ENCODE data around the gene GORAB.
A peak's percentile ranks its signal among the peaks of the same experiment; 100 is the strongest.

The GORAB gene

DNA sequence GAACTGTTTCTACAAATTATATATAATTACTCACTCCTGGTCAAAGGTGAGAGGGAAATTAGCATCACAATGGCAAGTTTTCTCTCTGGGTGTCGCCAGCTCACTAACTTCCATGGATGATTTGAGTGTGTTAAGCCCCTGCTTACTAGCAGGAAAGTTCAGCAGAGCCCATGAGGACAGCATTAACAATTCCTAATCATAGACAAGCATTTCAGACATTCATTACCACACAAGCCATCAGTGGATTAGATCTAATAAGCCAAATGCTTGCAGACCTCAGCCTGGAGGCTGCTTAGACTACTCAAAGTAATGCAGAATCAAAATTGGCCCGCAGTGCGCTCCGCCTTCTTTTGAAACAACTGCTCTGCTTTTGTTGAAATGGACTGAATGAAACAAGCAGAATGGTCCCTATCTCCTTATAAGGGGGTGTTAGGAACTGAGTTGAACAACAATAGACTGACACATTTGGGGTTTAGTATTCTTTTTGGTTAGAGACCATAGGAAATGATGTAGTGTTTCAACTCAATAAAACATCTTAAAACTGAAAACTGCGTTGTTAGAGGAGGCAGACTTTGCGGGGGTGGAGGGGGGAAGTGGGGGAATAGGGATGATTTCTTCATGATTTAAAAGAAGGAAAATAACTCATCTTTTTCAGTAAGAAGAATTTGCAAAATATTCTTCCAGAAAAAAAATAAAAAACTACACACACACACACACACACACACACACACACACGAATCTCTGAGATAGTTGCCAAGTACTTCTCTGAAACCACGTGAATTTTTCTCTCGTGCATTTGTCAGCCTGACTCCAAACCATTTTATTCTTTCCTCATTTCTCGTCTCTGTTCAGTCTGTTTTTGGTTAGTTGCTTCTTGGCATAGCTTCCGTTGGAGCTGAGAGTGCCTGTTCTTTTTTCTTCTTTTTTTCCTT lies 54.6 kb downstream of the GORAB start:
- TF ChIP-seq, protein P1, sequence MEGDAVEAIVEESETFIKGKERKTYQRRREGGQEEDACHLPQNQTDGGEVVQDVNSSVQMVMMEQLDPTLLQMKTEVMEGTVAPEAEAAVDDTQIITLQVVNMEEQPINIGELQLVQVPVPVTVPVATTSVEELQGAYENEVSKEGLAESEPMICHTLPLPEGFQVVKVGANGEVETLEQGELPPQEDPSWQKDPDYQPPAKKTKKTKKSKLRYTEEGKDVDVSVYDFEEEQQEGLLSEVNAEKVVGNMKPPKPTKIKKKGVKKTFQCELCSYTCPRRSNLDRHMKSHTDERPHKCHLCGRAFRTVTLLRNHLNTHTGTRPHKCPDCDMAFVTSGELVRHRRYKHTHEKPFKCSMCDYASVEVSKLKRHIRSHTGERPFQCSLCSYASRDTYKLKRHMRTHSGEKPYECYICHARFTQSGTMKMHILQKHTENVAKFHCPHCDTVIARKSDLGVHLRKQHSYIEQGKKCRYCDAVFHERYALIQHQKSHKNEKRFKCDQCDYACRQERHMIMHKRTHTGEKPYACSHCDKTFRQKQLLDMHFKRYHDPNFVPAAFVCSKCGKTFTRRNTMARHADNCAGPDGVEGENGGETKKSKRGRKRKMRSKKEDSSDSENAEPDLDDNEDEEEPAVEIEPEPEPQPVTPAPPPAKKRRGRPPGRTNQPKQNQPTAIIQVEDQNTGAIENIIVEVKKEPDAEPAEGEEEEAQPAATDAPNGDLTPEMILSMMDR (IDR thresholded peaks at IDR 0.05; ENCODE audit: insufficient read depth, missing control alignments), result peak; percentile 24
- DNase-seq (ENCODE audit: insufficient read length, low spot score) (peak; percentile 21), FAIRE-seq (peak; percentile 99)

DNA sequence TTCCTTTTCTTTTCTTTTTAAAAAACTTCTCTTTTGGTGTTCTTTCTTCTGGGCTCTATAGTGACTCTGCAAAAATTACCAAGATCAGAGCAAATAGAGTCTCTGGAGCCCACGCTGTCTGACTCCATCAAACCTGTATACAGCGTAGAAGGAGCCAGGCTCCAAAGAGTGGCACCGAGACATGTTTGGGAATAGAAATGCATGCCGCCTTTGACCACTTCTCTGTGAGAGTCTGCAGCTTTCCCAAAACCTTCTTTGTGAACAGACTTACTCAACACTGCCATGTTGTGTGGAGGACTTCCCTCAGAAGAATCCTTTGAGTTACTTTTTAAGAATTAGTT lies 55.3 kb downstream of the GORAB start:
- TF ChIP-seq, protein P1 (IDR thresholded peaks at IDR 0.05; ENCODE audit: insufficient read depth, missing control alignments), result no peak
- no peak for DNase-seq (ENCODE audit: insufficient read length, low spot score)
- FAIRE-seq, result no peak

DNA sequence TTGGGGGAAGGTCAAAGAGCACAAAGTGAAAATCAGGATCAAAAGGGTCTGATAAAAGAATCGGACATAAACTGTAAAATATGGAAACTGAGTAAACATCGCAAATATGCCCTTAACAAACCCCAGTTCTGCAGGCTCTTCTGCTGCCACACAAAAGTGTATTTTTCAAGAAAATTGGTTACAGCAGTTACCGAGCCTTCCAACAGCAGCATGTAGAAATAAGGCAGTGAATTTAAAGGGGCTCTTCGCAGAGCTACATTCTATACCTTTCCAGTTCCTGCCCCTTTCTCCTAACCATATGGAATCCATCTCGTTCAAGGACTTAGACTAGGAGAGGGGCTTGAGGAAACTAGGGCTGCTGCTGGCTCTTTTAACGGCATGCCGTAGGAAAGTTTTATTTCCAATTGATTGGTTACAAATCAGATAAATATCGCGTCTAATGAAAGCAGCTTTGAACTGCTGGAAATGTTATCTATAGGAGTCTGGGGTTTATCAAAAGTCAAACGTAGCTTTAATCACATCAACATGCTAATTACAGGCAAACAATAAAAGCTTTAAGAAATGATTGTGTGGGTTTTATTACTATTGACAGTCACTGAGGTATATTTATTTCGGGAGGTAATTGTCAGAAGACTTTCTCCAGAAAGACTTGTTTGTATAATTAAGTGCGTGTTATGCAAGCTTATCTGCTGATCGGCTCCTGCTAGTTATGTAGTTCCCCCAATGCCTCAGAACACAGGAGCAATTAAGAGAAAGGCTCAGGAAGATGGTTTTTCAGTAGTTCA lies 59.1 kb downstream of the GORAB start:
- TF ChIP-seq, protein P1 (IDR thresholded peaks at IDR 0.05; ENCODE audit: insufficient read depth, missing control alignments), result no peak
- DNase-seq (ENCODE audit: insufficient read length, low spot score) (no peak), FAIRE-seq (peak; percentile 87)

DNA sequence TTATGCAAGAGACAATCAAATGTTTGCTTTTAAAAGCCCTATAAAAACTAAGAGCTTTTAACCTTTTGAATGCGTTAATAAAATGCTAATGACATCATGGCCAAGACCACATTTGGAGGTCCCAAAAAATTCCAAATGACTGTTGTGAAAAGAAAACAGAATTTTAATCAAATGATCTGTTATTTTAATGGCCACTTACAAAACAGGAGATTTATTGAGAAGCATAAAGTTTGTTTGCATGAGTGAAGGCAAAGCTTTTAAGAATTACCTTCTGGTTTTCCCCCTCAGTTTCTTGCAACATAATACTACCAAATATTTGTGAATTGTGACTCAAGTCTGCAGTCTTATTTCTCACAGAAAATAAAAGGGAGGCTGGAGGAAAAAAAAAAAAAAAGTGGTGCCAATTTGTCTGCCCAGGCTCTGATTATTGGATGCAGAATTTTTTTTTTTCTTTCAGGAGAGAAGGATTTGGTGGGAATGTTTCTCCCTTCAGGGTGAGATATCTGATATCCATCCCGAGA lies 60.7 kb downstream of the GORAB start:
- FAIRE-seq, result no peak
- TF ChIP-seq, protein P1 (IDR thresholded peaks at IDR 0.05; ENCODE audit: insufficient read depth, missing control alignments), result no peak
- DNase-seq (ENCODE audit: insufficient read length, low spot score), result no peak

DNA sequence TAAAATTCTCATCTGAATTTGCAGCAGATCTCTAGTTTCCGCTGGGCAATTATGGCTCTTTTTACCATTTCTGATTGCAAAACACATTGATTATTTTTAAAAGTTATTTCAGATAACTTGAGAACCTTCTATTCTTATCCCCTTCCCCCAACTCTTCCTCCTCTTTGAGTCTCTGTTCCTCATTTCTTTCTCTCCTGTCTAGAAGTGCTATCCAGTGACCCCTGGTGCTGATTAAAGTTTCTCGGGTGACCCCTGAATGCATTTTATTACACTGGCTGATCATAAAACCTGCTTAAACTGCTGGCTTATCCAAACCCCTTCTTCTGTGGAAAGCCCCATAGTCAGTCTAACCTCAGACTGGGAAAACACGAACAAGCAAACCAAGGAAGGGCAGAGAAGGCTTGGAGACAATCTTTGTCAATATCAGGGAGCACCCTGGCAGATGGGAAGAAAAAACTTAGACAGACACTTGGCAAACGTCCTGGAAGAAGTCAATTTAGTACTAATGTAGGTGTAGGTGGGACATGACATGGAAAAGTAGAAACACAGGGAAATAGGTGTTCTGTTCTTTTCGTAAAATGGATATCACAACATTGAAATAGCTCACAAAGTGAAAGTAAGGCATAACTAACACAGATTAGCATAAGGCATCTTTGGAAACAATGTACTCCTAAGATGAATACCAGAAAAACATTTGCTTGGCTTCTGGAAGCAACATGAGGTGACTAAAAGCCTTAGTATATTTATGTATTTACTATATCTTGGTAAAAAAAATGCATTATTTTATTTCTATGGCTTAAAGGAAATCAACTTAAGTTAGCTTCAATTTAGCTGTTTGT lies 61.4 kb downstream of the GORAB start:
- FAIRE-seq, result peak; percentile 61
- DNase-seq (ENCODE audit: insufficient read length, low spot score), result no peak
- TF ChIP-seq, protein P1 (IDR thresholded peaks at IDR 0.05; ENCODE audit: insufficient read depth, missing control alignments), result no peak

DNA sequence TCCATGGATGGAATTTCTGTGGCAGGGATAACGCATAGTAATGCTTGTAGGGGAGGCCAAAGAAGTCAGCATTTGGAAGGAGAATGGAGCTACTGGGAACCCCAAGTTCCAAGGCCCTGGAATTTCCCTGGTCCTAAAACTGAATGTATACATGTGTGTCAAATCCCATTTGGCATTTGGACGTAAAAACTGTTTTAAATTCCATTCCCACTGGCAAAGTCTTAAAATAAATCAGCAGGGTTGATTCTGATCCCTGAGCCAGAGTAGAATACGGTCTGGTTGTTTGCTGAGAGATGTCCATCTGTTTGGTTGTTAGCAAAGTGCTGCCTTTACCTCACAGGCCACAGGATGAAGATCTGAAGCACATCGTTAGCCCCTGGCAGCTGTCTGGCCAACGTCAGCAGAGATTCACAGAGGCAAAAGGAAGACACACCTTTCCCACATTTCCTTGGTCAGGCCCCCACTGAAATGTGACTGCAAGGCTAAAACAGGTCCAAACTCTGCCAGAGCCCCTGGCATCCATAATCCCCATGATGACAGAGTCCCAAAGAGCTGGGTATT lies 62.2 kb downstream of the GORAB start:
- DNase-seq (ENCODE audit: insufficient read length, low spot score) (no peak), FAIRE-seq (no peak)
- TF ChIP-seq, protein P1 (IDR thresholded peaks at IDR 0.05; ENCODE audit: insufficient read depth, missing control alignments), result no peak

All from D721Med (cell line).